ENCODE data around the gene PKN2. TPM values are rescaled to one million over a fixed set of nuclear protein-coding genes. Genes with fewer than 3 reads are reported as not detected.
"Not testable (repeated sequence)": the region's sequence is repeated elsewhere in the genome, so short reads cannot be mapped to it uniquely, and the experiment has no call there.

The PKN2 gene
- total RNA-seq, 1 donor from 2014 or later, result 56.4 TPM

- intact Hi-C loops (cut with DNase I), result no loop called here
- ATAC-seq, result no peak
- no peak for DNase-seq (ENCODE audit: low spot score)
These were observed 89.6 kb downstream of the PKN2 start for GRCh38 chr1:88773540-88774150.

GRCh38 chr1:88774151-88774556 is 90.1 kb downstream of the PKN2 start:
- intact Hi-C loops (cut with DNase I), result no loop called here
- ATAC-seq (no peak), DNase-seq (ENCODE audit: low spot score) (no peak)

GRCh38 chr1:88777604-88778149 is 93.6 kb downstream of the PKN2 start:
- intact Hi-C loops (cut with DNase I), result no loop called here
- no peak for ATAC-seq

GRCh38 chr1:88779880-88780279 is 95.8 kb downstream of the PKN2 start:
- intact Hi-C loops (cut with DNase I), result no loop called here
- DNase-seq (ENCODE audit: low spot score) (no peak), ATAC-seq (no peak)

More at GRCh38 chr1:88777604-88778149, 93.6 kb downstream of the PKN2 start:
- DNase-seq (ENCODE audit: low spot score), result no peak

- DNase-seq (ENCODE audit: low spot score) (no peak), ATAC-seq (no peak)
- intact Hi-C loops (cut with DNase I), result no loop called here
These were observed 96.4 kb downstream of the PKN2 start for GRCh38 chr1:88780485-88780884.

GRCh38 chr1:88783145-88783544 is 99.1 kb downstream of the PKN2 start:
- intact Hi-C loops (cut with DNase I), result no loop called here
- no peak for DNase-seq (ENCODE audit: low spot score)
- ATAC-seq, result peak; percentile 48

- ATAC-seq (no peak), DNase-seq (ENCODE audit: low spot score) (no peak)
- intact Hi-C loops (cut with DNase I), result no loop called here
These were observed 100.5 kb downstream of the PKN2 start for GRCh38 chr1:88784551-88784950.

- ATAC-seq, result no peak
- DNase-seq (ENCODE audit: low spot score), result no peak
- intact Hi-C loops (cut with DNase I), result no loop called here
These were observed 103.2 kb downstream of the PKN2 start for GRCh38 chr1:88787023-88787903.

GRCh38 chr1:88791192-88791591 is 107.1 kb downstream of the PKN2 start:
- intact Hi-C loops (cut with DNase I), result no loop called here
- no peak for DNase-seq (ENCODE audit: low spot score)
- no peak for ATAC-seq

GRCh38 chr1:88799491-88799890 is 115.4 kb downstream of the PKN2 start:
- ATAC-seq (peak; percentile 22), DNase-seq (ENCODE audit: low spot score) (no peak)
- intact Hi-C loops (cut with DNase I), result no loop called here

GRCh38 chr1:88800382-88801051 is 116.4 kb downstream of the PKN2 start:
- ATAC-seq (no peak), DNase-seq (ENCODE audit: low spot score) (no peak)
- intact Hi-C loops (cut with DNase I), result no loop called here

GRCh38 chr1:88801575-88802208 is 117.6 kb downstream of the PKN2 start:
- DNase-seq (ENCODE audit: low spot score) (no peak), ATAC-seq (no peak)
- intact Hi-C loops (cut with DNase I), result no loop called here

- no peak for DNase-seq (ENCODE audit: low spot score)
- intact Hi-C loops (cut with DNase I), result no loop called here
- ATAC-seq, result no peak
These were observed 118.3 kb downstream of the PKN2 start for GRCh38 chr1:88802404-88802803.

GRCh38 chr1:88802950-88803349 is 118.9 kb downstream of the PKN2 start:
- ATAC-seq, result no peak
- intact Hi-C loops (cut with DNase I), result no loop called here
- no peak for DNase-seq (ENCODE audit: low spot score)

GRCh38 chr1:88803444-88803843 is 119.4 kb downstream of the PKN2 start:
- no peak for ATAC-seq
- intact Hi-C loops (cut with DNase I), result no loop called here
- DNase-seq (ENCODE audit: low spot score), result no peak

GRCh38 chr1:88812366-88812765 is 128.3 kb downstream of the PKN2 start:
- intact Hi-C loops (cut with DNase I), result no loop called here
- DNase-seq (ENCODE audit: low spot score) (no peak), ATAC-seq (no peak)

- intact Hi-C loops (cut with DNase I), result no loop called here
- no peak for DNase-seq (ENCODE audit: low spot score)
- no peak for ATAC-seq
These were observed 129.4 kb downstream of the PKN2 start for GRCh38 chr1:88813471-88813870.

GRCh38 chr1:88819642-88820041 is 135.6 kb downstream of the PKN2 start:
- intact Hi-C loops (cut with DNase I); ATAC-seq; DNase-seq (ENCODE audit: low spot score): not testable (repeated sequence)

GRCh38 chr1:88825721-88826120 is 141.6 kb downstream of the PKN2 start:
- DNase-seq (ENCODE audit: low spot score) (no peak), ATAC-seq (no peak)
- intact Hi-C loops (cut with DNase I), result no loop called here

Measured in sciatic nerve (tissue), 2 donors.